GM12878 (cell line): ENCODE data around the gene ZNF791. TPM values are rescaled to one million over a fixed set of nuclear protein-coding genes. Genes with fewer than 3 reads are reported as not detected.
A peak's percentile ranks its signal among the peaks of the same experiment; 100 is the strongest.

ENCODE experiments used
- ATF2 ChIP-seq: IDR thresholded peaks from 2 replicates; pipeline ENCODE4 v1.6.1; 2012; ENCODE audit warnings: low read length, inconsistent platforms
- ATF3 ChIP-seq: IDR thresholded peaks from 2 replicates; pipeline ENCODE4 v1.6.1; 2011; ENCODE audit warnings: low read depth, mild to moderate bottlenecking, low read length, moderate library complexity, borderline replicate concordance; ENCODE audit errors: extremely low read depth
- CHD2 ChIP-seq: IDR thresholded peaks from 2 replicates; pipeline ENCODE4 v1.6.1; 2011; ENCODE audit warnings: low read depth, low read length, improper control_type of control experiment, borderline replicate concordance
- CHD4 ChIP-seq: fragments of 200-600 bp; sonication (generic); IDR thresholded peaks from 2 replicates; pipeline ENCODE4 v1.6.1; 2016; ENCODE audit warnings: mild to moderate bottlenecking
- CREB1 ChIP-seq: IDR thresholded peaks from 2 replicates; pipeline ENCODE4 v1.6.1; 2012; ENCODE audit warnings: low read depth, mild to moderate bottlenecking, inconsistent platforms
- E2F8 ChIP-seq: fragments of 450-650 bp; IDR thresholded peaks from 2 replicates; pipeline ENCODE4 v1.6.1; 2018; ENCODE audit warnings: mild to moderate bottlenecking, low read depth, moderate library complexity; ENCODE audit not compliant: partially characterized antibody
- ETV6 ChIP-seq, 2 experiments: fragments of 450-650 bp in 1 of 2; IDR thresholded peaks in 1 of 2; conservative IDR thresholded peaks in 1 of 2; 2 replicates each; pipeline ENCODE4 v1.6.1; 2014; ENCODE audit warnings: antibody characterized with exemption in 1 of 2, borderline replicate concordance in 1 of 2, low read depth in 1 of 2, mild to moderate bottlenecking in 1 of 2, moderate library complexity in 1 of 2
- HDGF ChIP-seq: fragments of 450-650 bp; IDR thresholded peaks from 2 replicates; pipeline ENCODE4 v1.6.1; 2016; ENCODE audit warnings: antibody characterized with exemption
- IKZF2 ChIP-seq, 2 experiments: fragments of 450-650 bp; IDR thresholded peaks; 2 replicates each; pipeline ENCODE4 v1.6.1; 2017; ENCODE audit warnings: mild to moderate bottlenecking in 2 of 2, moderate library complexity in 2 of 2
- IRF5 ChIP-seq: fragments of 450-650 bp; IDR thresholded peaks from 2 replicates; pipeline ENCODE4 v1.6.1; 2017; ENCODE audit warnings: borderline replicate concordance
- KDM1A ChIP-seq: fragments of 200-600 bp; sonication (generic); IDR thresholded peaks from 2 replicates; pipeline ENCODE4 v1.6.1; 2016; ENCODE audit warnings: borderline replicate concordance
- MAX ChIP-seq: IDR thresholded peaks from 2 replicates; pipeline ENCODE4 v1.6.1; 2012; ENCODE audit warnings: low read depth, low read length, improper control_type of control experiment
- MEF2A ChIP-seq: IDR thresholded peaks from 2 replicates; pipeline ENCODE4 v1.6.1; 2011; ENCODE audit warnings: low read depth, mild to moderate bottlenecking, low read length, moderate library complexity; ENCODE audit not compliant: insufficient read depth
- MTA3 ChIP-seq: IDR thresholded peaks from 2 replicates; pipeline ENCODE4 v1.6.1; 2012; ENCODE audit warnings: low read length, inconsistent platforms, borderline replicate concordance
- NBN ChIP-seq: fragments of 450-650 bp; IDR thresholded peaks from 2 replicates; pipeline ENCODE4 v1.6.1; 2016
- SPI1 ChIP-seq: IDR thresholded peaks from 2 replicates; pipeline ENCODE4 v1.6.1; 2011; ENCODE audit warnings: low read depth, mild to moderate bottlenecking, low read length, moderate library complexity, borderline replicate concordance; ENCODE audit not compliant: insufficient read depth
- TCF12 ChIP-seq: IDR thresholded peaks from 2 replicates; pipeline ENCODE4 v1.6.1; 2011; ENCODE audit warnings: low read depth, mild to moderate bottlenecking, low read length
- ZBTB40 ChIP-seq: fragments of 450-650 bp; IDR thresholded peaks from 2 replicates; pipeline ENCODE4 v1.6.1; 2016; ENCODE audit warnings: mild to moderate bottlenecking, moderate library complexity, borderline replicate concordance
- ZNF207 ChIP-seq: fragments of 450-650 bp; IDR thresholded peaks from 2 replicates; pipeline ENCODE4 v1.6.1; 2014; ENCODE audit warnings: antibody characterized with exemption, mild to moderate bottlenecking, borderline replicate concordance
- ZNF24 ChIP-seq: fragments of 450-650 bp; IDR thresholded peaks from 2 replicates; pipeline ENCODE4 v1.6.1; 2017; ENCODE audit warnings: antibody characterized with exemption, mild to moderate bottlenecking
- polyA plus RNA-seq, 11 experiments: library from polyadenylated mRNA; depleted of rRNA in 4 of 11; unstranded in 6 of 11; stranded (reverse) in 5 of 11; fragments of >200 nt; fragmentation: Nextera tagmentation in 4 of 11; fragmentation: Illumina TruSeq in 1 of 11; extraction: Ambion mirVana in 4 of 11; extraction: Trizol in 1 of 11; gene quantifications; 1 replicate in 1 of 11; 2 replicates in 10 of 11; pipeline versions ENCODE4 v1.2.1 to v1.2.3, GENCODE V29; 2011 to 2016; ENCODE audit warnings: inconsistent platforms in 2 of 11, missing spikeins in 2 of 11, low read depth in 1 of 11
- total RNA-seq, 4 experiments: library from RNA; depleted of rRNA in 3 of 4; stranded (reverse); fragments of >200 nt in 3 of 4; fragmentation: Illumina TruSeq in 1 of 4; extraction: Trizol in 1 of 4; gene quantifications; 2 replicates each; pipeline versions ENCODE4 v1.2.1 to v1.2.3, GENCODE V29; 2013 to 2021

ZNF791 gene
- total and polyA plus RNA-seq, 10 of the 15 experiments (the other 5 are each of a cell fraction or from before 2014, with no cell fraction given) = 7.5 to 24.0 (median 11.8) TPM

- TF ChIP-seq MEF2A (no peak), CHD2 (no peak), CHD4 (no peak), E2F8 (no peak), IRF5 (no peak), ZNF207 (0 out of 2 replicates have a peak, but pooled peaks have one; percentile 45), ATF2 (no peak), KDM1A (no peak), ZNF24 (no peak), TCF12 (peak; percentile 39; the same call in 1 of the 2 replicates), SPI1 (peak; percentile 30; the same call in 1 of the 2 replicates), MTA3 (no peak), MAX (no peak), ATF3 (no peak), NBN (no peak), ZBTB40 (no peak), HDGF (peak; percentile 55; the same call in 1 of the 2 replicates), IKZF2 (IDR thresholded peaks at IDR 0.05) (no peak), ETV6 (conservative IDR thresholded peaks at IDR 0.05 in 1 of 2, IDR thresholded peaks at IDR 0.05 in 1 of 2; ENCODE audit: borderline replicate concordance in 1 of 2, low read depth in 1 of 2) (no peak), CREB1 (0 out of 2 replicates have a peak, but pooled peaks have one; percentile 22)
These were observed 65.7 kb downstream of the ZNF791 start (continued) for GRCh38 chr19:12676384-12676792.
